Epithelial cell of proximal tubule (primary cell): ENCODE measurements around the gene ICAM2. TPM values are rescaled to one million over a fixed set of nuclear protein-coding genes. Genes with fewer than 3 reads are reported as not detected.

Source experiments
- DNase-seq: peaks from one replicate; pipeline ENCODE4 v3.0.0-alpha.2; 2011; ENCODE audit warnings: low read depth
- H3K4me3 ChIP-seq: 2 replicates; pipeline ENCODE4 v1.5.1; 2011; ENCODE audit warnings: low read depth, mild to moderate bottlenecking, low read length
- total RNA-seq: library from RNA; depleted of rRNA; stranded (reverse); fragments of >200 nt; gene quantifications from 2 replicates; pipeline ENCODE4 v1.2.3, GENCODE V29; 2015
- TF ChIP-seq, protein P1 (sequence below): conservative IDR thresholded peaks from 2 replicates; pipeline ENCODE4 v1.5.1; 2012; ENCODE audit warnings: low read depth, mild to moderate bottlenecking, low read length

Gene ICAM2
- total RNA-seq, 1 donor from 2014 or later = 19.9 TPM

DNA sequence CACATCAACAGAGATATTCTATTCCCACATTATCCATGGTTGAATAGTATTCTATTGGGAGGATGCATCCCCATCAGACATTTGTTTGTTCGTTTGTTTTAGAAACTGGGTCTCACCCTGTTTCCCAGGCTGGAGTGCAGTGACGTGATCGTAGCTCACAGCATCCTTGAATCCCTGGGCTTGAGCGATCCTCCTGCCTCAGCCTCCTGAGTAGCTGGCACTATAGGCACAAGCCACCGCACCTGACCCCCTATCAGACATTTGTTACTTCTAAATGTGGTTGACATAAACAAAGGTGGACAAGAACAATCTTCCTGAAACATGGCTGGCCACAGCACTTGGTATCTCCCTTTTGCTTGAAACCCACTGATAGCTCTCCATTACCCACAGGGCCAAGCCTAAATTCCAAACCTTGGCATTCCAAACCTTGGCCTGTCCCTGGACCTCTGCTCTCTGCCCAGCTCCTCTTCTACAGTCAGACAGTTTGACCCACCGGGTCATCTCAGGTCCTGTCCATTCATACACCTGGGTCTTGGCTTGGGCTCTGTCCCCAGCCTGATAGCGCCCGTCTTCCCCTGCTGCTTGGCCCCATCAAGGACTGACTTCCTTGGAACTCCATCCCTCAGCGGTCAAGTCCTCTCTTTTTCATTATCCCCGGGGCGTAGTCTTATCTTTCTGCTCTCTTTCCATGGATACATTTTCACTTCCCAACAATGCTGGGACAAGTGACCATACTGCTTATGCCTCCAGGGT is 23.8 kb downstream of the ICAM2 start:
- H3K4me3 ChIP-seq = no peak overlapping the region
- no peak for DNase-seq
- TF ChIP-seq, protein P1, sequence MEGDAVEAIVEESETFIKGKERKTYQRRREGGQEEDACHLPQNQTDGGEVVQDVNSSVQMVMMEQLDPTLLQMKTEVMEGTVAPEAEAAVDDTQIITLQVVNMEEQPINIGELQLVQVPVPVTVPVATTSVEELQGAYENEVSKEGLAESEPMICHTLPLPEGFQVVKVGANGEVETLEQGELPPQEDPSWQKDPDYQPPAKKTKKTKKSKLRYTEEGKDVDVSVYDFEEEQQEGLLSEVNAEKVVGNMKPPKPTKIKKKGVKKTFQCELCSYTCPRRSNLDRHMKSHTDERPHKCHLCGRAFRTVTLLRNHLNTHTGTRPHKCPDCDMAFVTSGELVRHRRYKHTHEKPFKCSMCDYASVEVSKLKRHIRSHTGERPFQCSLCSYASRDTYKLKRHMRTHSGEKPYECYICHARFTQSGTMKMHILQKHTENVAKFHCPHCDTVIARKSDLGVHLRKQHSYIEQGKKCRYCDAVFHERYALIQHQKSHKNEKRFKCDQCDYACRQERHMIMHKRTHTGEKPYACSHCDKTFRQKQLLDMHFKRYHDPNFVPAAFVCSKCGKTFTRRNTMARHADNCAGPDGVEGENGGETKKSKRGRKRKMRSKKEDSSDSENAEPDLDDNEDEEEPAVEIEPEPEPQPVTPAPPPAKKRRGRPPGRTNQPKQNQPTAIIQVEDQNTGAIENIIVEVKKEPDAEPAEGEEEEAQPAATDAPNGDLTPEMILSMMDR = no peak

DNA sequence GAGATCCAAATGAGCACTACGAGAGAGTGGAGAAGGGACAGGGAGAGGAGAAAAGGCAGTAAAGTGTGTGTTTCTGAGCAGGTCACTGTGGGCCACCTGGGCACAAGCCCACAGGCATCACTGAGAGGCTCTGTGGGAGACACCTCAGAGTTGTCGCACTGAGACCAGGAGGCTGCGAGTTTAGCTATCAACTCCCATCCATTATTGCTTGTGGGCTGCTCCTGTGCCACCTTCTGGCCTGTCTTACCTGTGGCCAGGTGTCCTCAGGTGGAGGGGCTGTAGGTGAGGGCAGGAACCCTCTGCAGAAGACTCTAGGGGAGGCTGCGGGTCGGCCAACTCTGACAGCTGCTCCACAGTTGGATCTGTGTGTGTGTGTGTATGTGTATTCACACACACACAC is 24.8 kb downstream of the ICAM2 start:
- H3K4me3 ChIP-seq = no peak overlapping the region
- TF ChIP-seq, protein P1 = no peak
- no peak for DNase-seq

DNA sequence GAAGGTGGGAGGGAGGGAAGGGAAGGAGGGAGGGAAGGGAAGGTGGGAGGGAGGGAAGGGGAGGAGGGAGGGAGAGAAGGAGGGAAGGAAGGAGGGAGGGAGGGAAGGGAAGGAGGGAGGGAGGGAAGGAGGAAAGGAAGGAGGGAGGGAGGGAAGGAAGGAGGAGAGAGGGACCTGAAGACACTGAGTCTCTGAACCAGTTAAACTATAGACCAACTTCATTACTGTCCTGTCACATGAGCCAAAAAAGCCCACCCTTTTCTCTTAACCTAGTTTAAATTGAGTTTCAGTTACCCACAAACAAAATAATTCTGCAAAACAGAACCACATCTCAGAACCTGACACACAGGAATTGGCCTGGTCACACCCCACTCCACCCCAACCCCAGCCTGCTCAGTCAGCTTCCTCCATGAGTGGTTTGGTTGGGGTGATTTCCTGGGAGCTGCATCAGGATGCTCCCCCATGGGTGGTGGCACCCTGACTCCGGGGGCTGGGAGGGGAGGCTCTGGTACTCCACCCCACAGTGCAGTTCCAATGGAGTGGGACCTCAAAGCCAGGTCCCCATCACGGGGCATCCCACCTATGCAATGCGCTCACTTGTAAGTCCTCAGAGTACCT is 27.0 kb downstream of the ICAM2 start:
- no peak overlapping the region for H3K4me3 ChIP-seq
- no peak for DNase-seq
- TF ChIP-seq, protein P1 = no peak

DNA sequence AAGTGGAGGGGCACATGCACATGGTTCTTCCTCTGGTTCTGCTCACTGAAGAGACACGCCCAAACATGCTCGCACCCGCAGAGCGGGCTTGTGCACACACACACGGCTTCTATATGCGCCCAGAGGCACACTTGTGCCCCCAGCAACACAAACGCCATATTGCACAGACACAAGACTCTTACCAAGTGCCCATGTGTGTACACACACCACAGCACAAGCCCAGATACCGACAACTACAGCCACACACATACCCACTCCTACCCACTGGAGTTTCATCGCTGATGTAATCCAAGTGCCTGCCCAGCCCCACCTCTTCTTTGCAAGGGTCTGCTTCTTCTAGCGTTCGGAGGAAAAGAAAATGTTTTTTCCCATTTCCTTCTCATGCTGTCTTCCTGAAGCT is 28.8 kb downstream of the ICAM2 start:
- TF ChIP-seq, protein P1 = no peak
- DNase-seq = no peak
- no peak overlapping the region for H3K4me3 ChIP-seq

DNA sequence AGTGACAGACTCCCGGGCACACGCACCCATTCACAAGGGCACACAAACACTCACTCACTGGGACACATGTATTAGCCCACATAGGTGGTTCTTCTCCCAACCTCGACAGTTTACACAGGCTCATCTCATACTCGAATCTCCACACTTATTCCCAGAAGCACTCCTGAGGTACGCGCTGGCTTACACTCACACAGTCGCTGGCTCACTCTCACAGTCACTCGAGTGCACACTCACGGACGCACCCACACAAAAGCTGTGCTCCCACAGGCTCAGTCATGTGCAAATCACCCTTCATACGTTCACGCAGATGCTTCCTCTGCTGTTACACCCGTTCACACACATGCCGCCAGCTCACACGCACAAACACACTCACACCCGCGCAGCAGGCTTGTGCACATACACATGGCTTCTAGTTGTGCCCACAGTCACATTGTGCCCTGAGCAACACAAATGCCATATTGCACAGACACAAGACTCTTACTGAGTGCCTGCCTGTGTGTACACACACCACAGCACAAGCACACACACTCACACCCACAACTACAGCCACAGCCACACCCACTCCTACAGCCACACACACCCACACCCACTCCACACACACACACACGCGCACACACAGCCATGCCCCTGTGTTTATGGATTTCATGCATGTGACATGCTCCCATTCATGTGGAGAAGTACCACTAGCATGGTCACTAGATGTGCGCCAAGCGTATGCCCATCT is 30.6 kb downstream of the ICAM2 start:
- no peak for DNase-seq
- TF ChIP-seq, protein P1 = no peak
- no peak overlapping the region for H3K4me3 ChIP-seq

DNA sequence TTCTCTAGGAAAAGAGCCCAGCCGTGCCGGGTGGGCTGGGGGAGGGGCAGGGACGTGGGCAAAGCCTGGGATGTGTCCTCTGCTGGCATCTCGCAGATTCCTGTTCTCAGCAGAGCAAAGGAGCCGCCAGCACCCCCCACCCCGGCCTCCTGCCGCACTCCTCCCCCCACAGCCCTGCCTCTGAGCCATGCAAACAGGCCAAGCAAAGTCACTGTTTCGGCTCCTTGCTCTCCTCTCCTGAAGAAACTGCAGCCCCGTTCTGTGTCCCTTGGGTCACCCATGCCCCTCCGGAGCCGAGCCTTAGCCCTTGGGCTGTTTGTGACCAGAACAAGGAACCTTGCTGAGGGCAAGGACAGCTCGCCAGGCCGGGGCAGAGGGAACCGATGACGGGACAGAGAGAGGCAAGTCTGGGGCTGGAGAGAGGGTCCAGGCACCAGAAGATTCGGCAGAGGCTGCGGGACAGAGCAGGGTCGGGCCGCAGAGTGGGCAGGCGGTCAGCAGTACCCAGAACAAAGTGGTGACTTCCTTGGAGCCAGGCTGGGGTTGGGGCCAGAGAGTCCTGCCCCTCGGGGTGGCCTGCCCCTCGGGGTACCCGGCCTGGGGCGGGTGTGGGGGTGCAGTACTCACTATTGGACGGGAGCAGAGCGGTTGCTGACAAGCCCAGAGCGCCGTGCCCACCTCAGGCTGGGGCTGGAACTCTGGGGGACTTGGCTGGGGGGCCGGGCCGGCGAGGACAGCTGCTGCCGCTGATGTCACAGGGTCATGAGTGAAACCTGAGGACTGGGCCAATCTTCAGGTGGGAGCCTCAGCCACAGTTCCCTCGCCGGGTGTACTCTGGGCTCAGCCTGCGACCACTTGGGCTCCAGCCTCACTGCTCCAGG is 31.5 kb downstream of the ICAM2 start:
- TF ChIP-seq, protein P1 = no peak
- DNase-seq = no peak
- H3K4me3 ChIP-seq = no peak overlapping the region
